ENCODE results near the gene AVP. TPM values are rescaled to one million over a fixed set of nuclear protein-coding genes. Genes with fewer than 3 reads are reported as not detected.

Gene AVP
- polyA plus RNA-seq, 4 donors, result 0.40 to 2.7 TPM; not detected in 2

DNA sequence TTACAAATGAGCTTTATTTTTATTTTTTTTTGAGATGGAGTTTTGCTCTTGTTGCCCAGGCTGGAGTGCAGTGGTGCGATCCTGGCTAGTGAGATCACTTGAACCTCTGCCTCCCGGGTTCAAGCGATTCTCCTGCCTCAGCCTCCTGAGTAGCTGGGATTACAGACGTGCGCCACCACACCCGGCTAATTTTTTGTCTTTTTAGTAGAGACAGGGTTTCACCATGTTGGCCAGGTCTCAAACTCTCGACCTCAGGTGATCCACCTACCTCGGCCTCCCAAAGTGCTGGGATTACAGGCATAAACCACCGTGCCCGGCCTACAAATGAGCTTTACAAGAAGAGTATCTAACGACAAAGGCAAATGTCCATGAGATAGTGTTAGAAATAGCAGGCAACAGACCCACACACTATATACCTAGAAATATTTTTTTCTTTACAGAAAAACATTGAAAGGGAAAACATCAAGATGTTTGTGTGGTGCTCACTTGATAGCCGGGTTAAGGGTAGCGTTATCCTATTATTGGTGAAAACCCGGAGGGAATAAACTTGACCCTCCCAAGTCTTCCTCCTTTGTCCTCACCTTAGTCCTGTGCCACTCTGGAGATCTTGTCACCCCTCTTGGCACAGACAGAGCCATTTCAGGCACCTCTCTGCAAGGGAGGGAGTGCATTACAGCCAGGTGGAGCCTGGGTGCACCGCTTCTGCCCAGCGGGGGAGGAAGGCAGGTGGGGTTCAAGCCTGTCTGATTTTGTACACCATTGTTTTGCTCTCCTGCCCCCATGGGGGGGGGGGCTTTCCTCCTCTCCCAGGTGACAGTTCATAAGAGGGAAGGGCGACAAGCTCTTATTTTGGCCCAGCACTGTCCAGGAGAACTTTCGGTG is 21.0 kb upstream of the AVP start:
- Histone ChIP-seq H3K4me1 (ENCODE audit: control insufficient read depth in 3 of 3, insufficient read depth in 2 of 3, low read depth in 1 of 3, low read length in 2 of 3) (no peaks in the 10 kb centered on the region), H3K9me3 (ENCODE audit: control insufficient read depth in 2 of 2, insufficient read depth in 1 of 2, low read depth in 1 of 2, low read length in 1 of 2) (no peaks in the 10 kb centered on the region), H3K27ac (ENCODE audit: low read depth in 1 of 3, low read length in 2 of 3) (no peak overlapping the region), H3K36me3 (ENCODE audit: control insufficient read depth in 3 of 3, insufficient read depth in 2 of 3, low read depth in 1 of 3, low read length in 3 of 3) (peaks cover 2 to 39% (median 4%) of the 10 kb centered on the region in 3 donors), H3K4me3 (ENCODE audit: low read depth in 1 of 3, low read length in 3 of 3) (no peak overlapping the region), H3K27me3 (ENCODE audit: control insufficient read depth in 3 of 3, insufficient read depth in 3 of 3, low read length in 3 of 3) (no peaks in the 10 kb centered on the region)
- 94% methylated on average over 18 of the region's 18 CpGs for WGBS, 3 donors
- DNase-seq, result no peak
- FAIRE-seq, result no peak

- peaks cover 0 to 21% (median 0%) of the 10 kb centered on the region in 3 donors for H3K36me3 ChIP-seq (ENCODE audit: control insufficient read depth in 3 of 3, insufficient read depth in 2 of 3, low read depth in 1 of 3, low read length in 3 of 3)
- FAIRE-seq (no peak), DNase-seq (peak in 1 of 2 donors; percentile 59)
- no peak overlapping the region for H3K27ac ChIP-seq (ENCODE audit: low read depth in 1 of 3, low read length in 2 of 3)
- 33 to 53% (median 45%) methylated on average over 3 of the region's 3 CpGs for whole genome bisulfite sequencing, 3 donors
- H3K9me3 ChIP-seq (ENCODE audit: control insufficient read depth in 2 of 2, insufficient read depth in 1 of 2, low read depth in 1 of 2, low read length in 1 of 2), result no peaks in the 10 kb centered on the region
- no peaks in the 10 kb centered on the region for H3K27me3 ChIP-seq (ENCODE audit: control insufficient read depth in 3 of 3, insufficient read depth in 3 of 3, low read length in 3 of 3)
- H3K4me3 ChIP-seq (ENCODE audit: low read depth in 1 of 3, low read length in 3 of 3), result no peak overlapping the region
- no peaks in the 10 kb centered on the region for H3K4me1 ChIP-seq (ENCODE audit: control insufficient read depth in 3 of 3, insufficient read depth in 2 of 3, low read depth in 1 of 3, low read length in 2 of 3)
Measured at GRCh38 chr20:3103369-3104032, 19.0 kb upstream of the AVP start.

DNA sequence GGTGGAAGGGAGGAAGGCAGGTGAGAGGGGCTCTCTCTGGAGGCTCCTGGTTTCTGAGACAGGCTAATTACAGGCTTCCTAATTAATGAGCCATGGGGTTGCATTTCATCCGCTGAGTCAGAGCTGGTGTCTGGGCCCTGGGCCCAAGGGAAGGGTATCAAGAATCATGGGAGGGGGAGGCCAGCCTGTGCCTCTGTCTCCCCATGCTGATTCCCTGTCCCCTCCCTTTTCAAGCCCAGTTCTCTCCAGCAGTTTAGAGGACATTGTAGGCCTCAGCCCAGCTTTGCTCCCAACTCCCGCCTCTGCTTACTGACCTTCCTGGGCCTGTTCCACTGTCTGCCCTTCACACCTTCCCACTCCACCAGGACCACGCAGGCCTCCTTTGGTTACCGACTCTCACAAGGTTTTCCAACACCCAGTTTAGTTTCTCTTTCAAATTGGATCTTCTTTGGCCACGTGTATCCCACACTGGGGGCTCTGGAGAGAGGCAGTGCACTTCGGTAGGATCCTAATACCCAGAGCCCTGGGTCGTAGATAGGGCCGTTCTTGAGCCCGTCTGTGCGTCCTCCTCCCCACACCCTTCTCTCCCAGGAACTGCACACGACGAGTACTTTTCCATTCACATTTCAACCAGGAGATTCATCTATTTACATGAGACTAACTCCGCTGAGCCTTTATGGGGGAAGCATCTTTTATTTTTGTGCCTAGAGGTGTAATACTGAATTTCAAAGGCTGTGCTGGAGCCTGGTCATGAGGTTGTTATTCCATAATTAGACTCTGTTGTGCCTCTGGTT is 18.2 kb upstream of the AVP start:
- no peaks in the 10 kb centered on the region for H3K27me3 ChIP-seq (ENCODE audit: control insufficient read depth in 3 of 3, insufficient read depth in 3 of 3, low read length in 3 of 3)
- H3K9me3 ChIP-seq (ENCODE audit: control insufficient read depth in 2 of 2, insufficient read depth in 1 of 2, low read depth in 1 of 2, low read length in 1 of 2), result no peaks in the 10 kb centered on the region
- H3K36me3 ChIP-seq (ENCODE audit: control insufficient read depth in 3 of 3, insufficient read depth in 2 of 3, low read depth in 1 of 3, low read length in 3 of 3), result peaks cover 0 to 16% (median 0%) of the 10 kb centered on the region in 3 donors
- DNase-seq (no peak), FAIRE-seq (no peak)
- H3K27ac ChIP-seq (ENCODE audit: low read depth in 1 of 3, low read length in 2 of 3), result no peak overlapping the region
- no peak overlapping the region for H3K4me3 ChIP-seq (ENCODE audit: low read depth in 1 of 3, low read length in 3 of 3)
- no peaks in the 10 kb centered on the region for H3K4me1 ChIP-seq (ENCODE audit: control insufficient read depth in 3 of 3, insufficient read depth in 2 of 3, low read depth in 1 of 3, low read length in 2 of 3)
- WGBS, 3 donors, result 78 to 84% (median 80%) methylated on average over 13 of the region's 13 CpGs

GRCh38 chr20:3101737-3102574 is 17.4 kb upstream of the AVP start:
- Histone ChIP-seq H3K4me3 (ENCODE audit: low read depth in 1 of 3, low read length in 3 of 3) (no peak overlapping the region), H3K4me1 (ENCODE audit: control insufficient read depth in 3 of 3, insufficient read depth in 2 of 3, low read depth in 1 of 3, low read length in 2 of 3) (no peaks in the 10 kb centered on the region), H3K9me3 (ENCODE audit: control insufficient read depth in 2 of 2, insufficient read depth in 1 of 2, low read depth in 1 of 2, low read length in 1 of 2) (no peaks in the 10 kb centered on the region), H3K27ac (ENCODE audit: low read depth in 1 of 3, low read length in 2 of 3) (no peak overlapping the region), H3K36me3 (ENCODE audit: control insufficient read depth in 3 of 3, insufficient read depth in 2 of 3, low read depth in 1 of 3, low read length in 3 of 3) (peaks cover 0 to 9% (median 0%) of the 10 kb centered on the region in 3 donors), H3K27me3 (ENCODE audit: control insufficient read depth in 3 of 3, insufficient read depth in 3 of 3, low read length in 3 of 3) (no peaks in the 10 kb centered on the region)
- FAIRE-seq, result no peak
- 74 to 80% (median 77%) methylated on average over 21 of the region's 21 CpGs for WGBS, 3 donors
- no peak for DNase-seq

DNA sequence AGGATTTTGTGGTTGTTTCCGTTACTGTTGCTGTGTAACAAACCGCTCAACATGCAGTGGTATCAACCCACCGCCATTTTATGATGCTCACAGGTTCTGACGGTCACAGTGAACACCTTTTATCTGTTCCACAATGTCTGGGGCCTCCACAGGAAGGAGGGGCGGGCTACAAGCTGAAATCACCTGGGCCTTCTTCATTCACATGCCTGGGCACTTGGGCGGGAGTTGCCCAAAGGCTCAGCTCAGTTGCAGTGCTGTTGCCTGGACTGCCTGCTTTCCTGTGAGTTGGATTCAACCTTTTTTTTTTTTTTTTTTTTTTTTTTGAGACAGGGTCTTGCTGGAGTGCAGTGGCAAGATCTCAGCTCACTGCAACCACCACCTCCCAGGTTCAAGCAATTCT is 16.7 kb upstream of the AVP start:
- no peak for DNase-seq
- WGBS, 3 donors, result 86 to 93% (median 87%) methylated on average over 6 of the region's 6 CpGs
- FAIRE-seq, result no peak

DNA sequence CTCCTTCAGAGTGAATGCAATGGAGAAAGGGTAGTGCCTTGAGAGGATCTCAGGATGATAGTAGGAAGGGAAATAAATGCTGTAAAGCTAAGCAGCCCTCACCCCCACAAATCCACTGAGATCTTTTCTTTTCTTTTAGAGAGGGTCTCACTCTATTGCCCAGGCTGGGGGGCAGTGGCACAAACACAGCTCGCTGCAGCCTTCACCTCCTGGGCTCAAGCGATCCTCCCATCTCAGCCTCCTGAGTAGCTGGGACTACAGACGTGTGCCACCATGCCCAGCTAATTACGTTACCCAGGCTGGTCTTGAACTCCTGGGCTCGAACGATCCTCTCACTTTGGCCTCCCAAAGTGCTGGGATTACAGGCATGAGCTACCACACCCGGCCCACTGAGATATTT is 16.0 kb upstream of the AVP start:
- no peak for FAIRE-seq
- H3K4me1 ChIP-seq (ENCODE audit: control insufficient read depth in 3 of 3, insufficient read depth in 2 of 3, low read depth in 1 of 3, low read length in 2 of 3), result no peaks in the 10 kb centered on the region
- no peaks in the 10 kb centered on the region for H3K36me3 ChIP-seq (ENCODE audit: control insufficient read depth in 3 of 3, insufficient read depth in 2 of 3, low read depth in 1 of 3, low read length in 3 of 3)
- no peaks in the 10 kb centered on the region for H3K27me3 ChIP-seq (ENCODE audit: control insufficient read depth in 3 of 3, insufficient read depth in 3 of 3, low read length in 3 of 3)
- no peak for DNase-seq
- no peak overlapping the region for H3K27ac ChIP-seq (ENCODE audit: low read depth in 1 of 3, low read length in 2 of 3)
- WGBS, 3 donors, result 88 to 90% (median 89%) methylated on average over 7 of the region's 7 CpGs
- H3K9me3 ChIP-seq (ENCODE audit: control insufficient read depth in 2 of 2, insufficient read depth in 1 of 2, low read depth in 1 of 2, low read length in 1 of 2), result no peaks in the 10 kb centered on the region
- no peak overlapping the region for H3K4me3 ChIP-seq (ENCODE audit: low read depth in 1 of 3, low read length in 3 of 3)

More for the DNA sequence above, 16.7 kb upstream of the AVP start:
- H3K9me3 ChIP-seq (ENCODE audit: control insufficient read depth in 2 of 2, insufficient read depth in 1 of 2, low read depth in 1 of 2, low read length in 1 of 2), result no peaks in the 10 kb centered on the region
- H3K27ac ChIP-seq (ENCODE audit: low read depth in 1 of 3, low read length in 2 of 3), result no peak overlapping the region
- H3K4me1 ChIP-seq (ENCODE audit: control insufficient read depth in 3 of 3, insufficient read depth in 2 of 3, low read depth in 1 of 3, low read length in 2 of 3), result no peaks in the 10 kb centered on the region
- H3K4me3 ChIP-seq (ENCODE audit: low read depth in 1 of 3, low read length in 3 of 3), result no peak overlapping the region
- H3K27me3 ChIP-seq (ENCODE audit: control insufficient read depth in 3 of 3, insufficient read depth in 3 of 3, low read length in 3 of 3), result no peaks in the 10 kb centered on the region
- H3K36me3 ChIP-seq (ENCODE audit: control insufficient read depth in 3 of 3, insufficient read depth in 2 of 3, low read depth in 1 of 3, low read length in 3 of 3), result peaks cover 0 to 3% (median 0%) of the 10 kb centered on the region in 3 donors

DNA sequence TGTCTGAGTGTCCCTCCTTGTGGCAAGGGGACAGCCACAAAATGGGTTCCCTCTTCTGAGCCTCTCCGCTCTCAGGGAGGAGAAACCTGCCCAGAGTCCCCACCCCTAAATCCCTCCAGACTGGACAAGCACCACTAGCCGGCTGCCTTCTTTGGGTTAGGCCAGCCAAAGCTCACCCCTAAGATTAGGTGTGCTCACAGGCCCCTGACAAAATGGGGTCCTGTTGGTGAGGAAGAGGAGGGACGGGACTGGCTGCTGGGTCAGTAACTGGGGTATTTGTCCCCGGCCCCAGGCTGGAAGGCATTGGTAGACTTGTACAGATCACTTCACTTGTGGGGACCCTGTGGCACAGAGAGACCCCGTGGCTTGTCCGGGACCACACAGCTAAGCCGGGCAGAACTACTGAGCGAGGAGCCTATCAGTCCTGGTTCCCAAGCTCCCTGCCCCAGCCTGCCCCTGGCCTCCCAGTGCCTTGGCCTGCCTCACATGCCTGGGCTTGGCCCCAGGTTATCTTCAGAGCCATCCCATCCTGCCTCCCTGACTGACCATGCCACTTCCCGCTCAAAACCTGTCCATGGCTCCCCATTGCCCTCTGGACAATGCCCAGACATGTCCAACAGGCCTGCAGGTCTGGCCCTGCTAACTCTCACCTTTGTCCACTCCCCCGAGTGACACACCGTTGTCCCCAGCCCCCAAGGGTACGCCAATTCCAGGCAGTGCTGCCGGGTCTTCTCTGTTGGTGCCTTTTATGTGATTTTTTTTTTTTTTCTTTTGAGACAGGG is 10.5 kb upstream of the AVP start:
- no peak for FAIRE-seq
- Histone ChIP-seq H3K27me3 (ENCODE audit: control insufficient read depth in 3 of 3, insufficient read depth in 3 of 3, low read length in 3 of 3) (peaks cover 3 to 33% (median 5%) of the 10 kb centered on the region in 3 donors), H3K4me3 (ENCODE audit: low read depth in 1 of 3, low read length in 3 of 3) (no peak overlapping the region), H3K36me3 (ENCODE audit: control insufficient read depth in 3 of 3, insufficient read depth in 2 of 3, low read depth in 1 of 3, low read length in 3 of 3) (no peaks in the 10 kb centered on the region), H3K9me3 (ENCODE audit: control insufficient read depth in 2 of 2, insufficient read depth in 1 of 2, low read depth in 1 of 2, low read length in 1 of 2) (no peaks in the 10 kb centered on the region), H3K4me1 (ENCODE audit: control insufficient read depth in 3 of 3, insufficient read depth in 2 of 3, low read depth in 1 of 3, low read length in 2 of 3) (no peaks in the 10 kb centered on the region), H3K27ac (ENCODE audit: low read depth in 1 of 3, low read length in 2 of 3) (no peak overlapping the region)
- WGBS, 3 donors, result 86 to 90% (median 88%) methylated on average over 13 of the region's 13 CpGs
- no peak for DNase-seq

Data from small intestine (tissue), 7 donors.